ENCODE results near the gene PAK5. TPM values are rescaled to one million over a fixed set of nuclear protein-coding genes. Genes with fewer than 3 reads are reported as not detected.
A peak's percentile ranks its signal among the peaks of the same experiment; 100 is the strongest.

The PAK5 gene
- total and polyA plus RNA-seq, 2 experiments from 2014 or later = 0.06 to 0.72 TPM

DNA sequence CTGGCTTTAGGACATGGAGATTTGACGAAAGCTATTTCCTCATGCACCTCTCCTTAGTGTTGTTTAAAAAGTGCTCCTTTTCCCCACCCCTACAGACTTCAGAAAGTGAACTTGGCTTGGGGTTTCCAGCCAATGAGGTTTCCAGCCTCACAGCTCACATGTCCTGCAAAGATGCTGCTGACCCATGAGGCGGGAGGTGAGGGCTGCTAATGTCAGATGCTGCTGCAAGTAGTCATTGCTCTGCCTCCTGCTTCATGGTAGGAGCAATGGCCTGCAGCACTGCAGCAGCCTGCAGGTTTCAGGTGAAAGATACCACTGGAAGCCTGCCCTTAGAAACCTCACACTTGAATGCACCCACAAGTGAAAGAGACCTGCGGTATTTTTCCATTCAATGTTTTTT is 211.7 kb downstream of the PAK5 start:
- DNase-seq (ENCODE audit: low read depth in 1 of 2, low spot score in 1 of 2) = no peak
- no peaks in the 10 kb centered on the region for H3K9me3 ChIP-seq (ENCODE audit: low read depth)
- no peak overlapping the region for H3K27ac ChIP-seq
- H3K36me3 ChIP-seq = no peaks in the 10 kb centered on the region
- no peaks in the 10 kb centered on the region for H3K4me1 ChIP-seq (ENCODE audit: low read depth)
- no peak overlapping the region for H3K4me3 ChIP-seq
- H3K27me3 ChIP-seq = no peaks in the 10 kb centered on the region
- TF ChIP-seq, protein P1, sequence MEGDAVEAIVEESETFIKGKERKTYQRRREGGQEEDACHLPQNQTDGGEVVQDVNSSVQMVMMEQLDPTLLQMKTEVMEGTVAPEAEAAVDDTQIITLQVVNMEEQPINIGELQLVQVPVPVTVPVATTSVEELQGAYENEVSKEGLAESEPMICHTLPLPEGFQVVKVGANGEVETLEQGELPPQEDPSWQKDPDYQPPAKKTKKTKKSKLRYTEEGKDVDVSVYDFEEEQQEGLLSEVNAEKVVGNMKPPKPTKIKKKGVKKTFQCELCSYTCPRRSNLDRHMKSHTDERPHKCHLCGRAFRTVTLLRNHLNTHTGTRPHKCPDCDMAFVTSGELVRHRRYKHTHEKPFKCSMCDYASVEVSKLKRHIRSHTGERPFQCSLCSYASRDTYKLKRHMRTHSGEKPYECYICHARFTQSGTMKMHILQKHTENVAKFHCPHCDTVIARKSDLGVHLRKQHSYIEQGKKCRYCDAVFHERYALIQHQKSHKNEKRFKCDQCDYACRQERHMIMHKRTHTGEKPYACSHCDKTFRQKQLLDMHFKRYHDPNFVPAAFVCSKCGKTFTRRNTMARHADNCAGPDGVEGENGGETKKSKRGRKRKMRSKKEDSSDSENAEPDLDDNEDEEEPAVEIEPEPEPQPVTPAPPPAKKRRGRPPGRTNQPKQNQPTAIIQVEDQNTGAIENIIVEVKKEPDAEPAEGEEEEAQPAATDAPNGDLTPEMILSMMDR (IDR thresholded peaks at IDR 0.05; ENCODE audit: low read depth, low read length) = no peak

GRCh38 chr20:9626357-9626756 is 212.5 kb downstream of the PAK5 start:
- Histone ChIP-seq H3K4me1 (ENCODE audit: low read depth) (no peaks in the 10 kb centered on the region), H3K36me3 (no peaks in the 10 kb centered on the region), H3K27me3 (no peaks in the 10 kb centered on the region), H3K27ac (no peak overlapping the region), H3K4me3 (no peak overlapping the region), H3K9me3 (ENCODE audit: low read depth) (no peaks in the 10 kb centered on the region)
- no peak for DNase-seq (ENCODE audit: low read depth in 1 of 2, low spot score in 1 of 2)
- TF ChIP-seq, protein P1 (IDR thresholded peaks at IDR 0.05; ENCODE audit: low read depth, low read length) = no peak

DNA sequence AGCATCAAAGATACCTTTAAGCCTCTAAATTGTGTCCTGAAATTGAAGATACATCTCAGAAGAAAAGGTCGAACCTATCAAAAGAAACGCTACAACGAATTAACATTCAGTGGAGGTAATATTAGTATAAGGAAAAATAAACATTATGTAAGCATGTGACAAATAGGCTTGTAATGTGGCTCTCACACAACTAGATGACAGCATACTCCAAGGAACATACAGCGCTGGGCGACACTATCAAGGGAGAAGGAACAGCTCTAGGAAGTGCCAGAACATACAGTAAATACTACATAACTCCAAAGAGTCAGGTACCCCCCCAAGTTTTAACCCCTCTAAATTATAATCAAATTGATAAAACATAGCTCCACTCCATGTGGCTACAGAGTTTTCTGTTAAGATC is 220.9 kb downstream of the PAK5 start:
- no peaks in the 10 kb centered on the region for H3K4me1 ChIP-seq (ENCODE audit: low read depth)
- no peaks in the 10 kb centered on the region for H3K36me3 ChIP-seq
- TF ChIP-seq, protein P1 (IDR thresholded peaks at IDR 0.05; ENCODE audit: low read depth, low read length) = peak; percentile 8
- DNase-seq (ENCODE audit: low read depth in 1 of 2, low spot score in 1 of 2) = peak; percentile 27 to 67
- no peaks in the 10 kb centered on the region for H3K9me3 ChIP-seq (ENCODE audit: low read depth)
- no peak overlapping the region for H3K27ac ChIP-seq
- H3K4me3 ChIP-seq = no peak overlapping the region
- no peaks in the 10 kb centered on the region for H3K27me3 ChIP-seq

- Histone ChIP-seq H3K4me1 (ENCODE audit: low read depth) (no peaks in the 10 kb centered on the region), H3K9me3 (ENCODE audit: low read depth) (no peaks in the 10 kb centered on the region), H3K27me3 (no peaks in the 10 kb centered on the region), H3K27ac (no peak overlapping the region), H3K4me3 (no peak overlapping the region), H3K36me3 (no peaks in the 10 kb centered on the region)
- TF ChIP-seq, protein P1 (IDR thresholded peaks at IDR 0.05; ENCODE audit: low read depth, low read length) = peak; percentile 70
- DNase-seq (ENCODE audit: low read depth in 1 of 2, low spot score in 1 of 2) = peak; percentile 75 to 81
Observed at GRCh38 chr20:9616833-9617461, 221.9 kb downstream of the PAK5 start.

- Histone ChIP-seq H3K27ac (no peak overlapping the region), H3K9me3 (ENCODE audit: low read depth) (no peaks in the 10 kb centered on the region), H3K36me3 (no peaks in the 10 kb centered on the region), H3K4me1 (ENCODE audit: low read depth) (no peaks in the 10 kb centered on the region), H3K4me3 (no peak overlapping the region), H3K27me3 (no peaks in the 10 kb centered on the region)
- DNase-seq (ENCODE audit: low read depth in 1 of 2, low spot score in 1 of 2) = no peak
- TF ChIP-seq, protein P1 (IDR thresholded peaks at IDR 0.05; ENCODE audit: low read depth, low read length) = no peak
Observed at GRCh38 chr20:9616455-9616805, 222.4 kb downstream of the PAK5 start.
